SK-N-SH (cell line): Measurements from ENCODE around the gene RNF149. TPM values are rescaled to one million over a fixed set of nuclear protein-coding genes. Genes with fewer than 3 reads are reported as not detected.

Experiments
- CTCF ChIA-PET: fragments of 300-600, 350-600 bp; formaldehyde crosslinking; extraction: SDS; loops from one replicate; lab custom pipeline; 2021; lab: Yijun Ruan, JAX
- POLR2A ChIA-PET: fragments of 350-600 bp; sonication (Branson Sonifier 250); formaldehyde crosslinking; extraction: SDS; loops from one replicate; lab custom pipeline; 2020; ENCODE audit warnings: antibody characterized with exemption, inconsistent platforms; lab: Yijun Ruan, JAX
- DNase-seq: peaks from one replicate; pipeline ENCODE4 v3.0.0; 2012
- H2AFZ ChIP-seq: fragments of 200-600 bp; sonication (generic); 2 replicates; pipeline ENCODE4 v1.8.1; 2016; ENCODE audit warnings: antibody characterized with exemption, mild to moderate bottlenecking, low read depth
- H3F3A ChIP-seq: fragments of 200-600 bp; sonication (generic); replicated peaks from 2 replicates; pipeline ENCODE3; 2016; ENCODE audit warnings: antibody characterized with exemption, mild to moderate bottlenecking; ENCODE audit not compliant: insufficient read depth
- H3K27ac ChIP-seq, 2 experiments: fragments of 200-500 bp in 1 of 2; fragments of 200-600 bp in 1 of 2; sonication (Bioruptor generic) in 1 of 2; sonication (generic), shearing (Covaris generic) in 1 of 2; 2 replicates each; pipeline versions ENCODE4 v1.5.1 to v1.6.1; 2014 to 2016; ENCODE audit warnings: low read depth in 2 of 2, inconsistent platforms in 1 of 2, low read length in 1 of 2, mild to moderate bottlenecking in 1 of 2, mixed read lengths in 1 of 2
- H3K27me3 ChIP-seq: fragments of 200-600 bp; sonication (generic), shearing (Covaris generic); 2 replicates; pipeline ENCODE4 v1.6.1; 2016; ENCODE audit warnings: mixed run types; ENCODE audit not compliant: insufficient read depth
- H3K36me3 ChIP-seq, 2 experiments: fragments of 200-500 bp in 1 of 2; fragments of 200-600 bp in 1 of 2; sonication (Bioruptor generic) in 1 of 2; sonication (generic) in 1 of 2; replicated peaks in 1 of 2; 2 replicates each; pipeline versions ENCODE3 to v1.5.1; 2014 to 2016; ENCODE audit warnings: low read length in 1 of 2, mild to moderate bottlenecking in 1 of 2; ENCODE audit not compliant: insufficient read depth in 2 of 2, control insufficient read depth in 1 of 2
- H3K4me1 ChIP-seq, 2 experiments: fragments of 200-500 bp in 1 of 2; fragments of 200-600 bp in 1 of 2; sonication (Bioruptor generic) in 1 of 2; sonication (generic), shearing (Covaris generic) in 1 of 2; 2 replicates each; pipeline versions ENCODE4 v1.5.1 to v1.6.1; 2014 to 2016; ENCODE audit warnings: low read depth in 1 of 2, low read length in 1 of 2, mixed run types in 1 of 2; ENCODE audit not compliant: insufficient read depth in 2 of 2, control insufficient read depth in 1 of 2
- H3K4me2 ChIP-seq: fragments of 200-600 bp; sonication (generic), shearing (Covaris generic); 2 replicates; pipeline ENCODE4 v1.6.1; 2017; ENCODE audit warnings: mixed run types
- H3K4me3 ChIP-seq, 2 experiments: fragments of 200-500 bp in 1 of 2; fragments of 200-600 bp in 1 of 2; sonication (Bioruptor generic) in 1 of 2; sonication (generic), shearing (Covaris generic) in 1 of 2; 2 replicates each; pipeline versions ENCODE4 v1.5.1 to v1.8.1; 2014 to 2016; ENCODE audit warnings: low read depth in 2 of 2, inconsistent platforms in 1 of 2, low read length in 1 of 2, mild to moderate bottlenecking in 1 of 2, mixed read lengths in 1 of 2, moderate library complexity in 1 of 2
- H3K79me2 ChIP-seq: fragments of 200-600 bp; sonication (generic); 2 replicates; pipeline ENCODE4 v1.8.1; 2017; ENCODE audit warnings: mild to moderate bottlenecking; ENCODE audit not compliant: insufficient read depth
- H3K9ac ChIP-seq: fragments of 200-600 bp; sonication (generic); 2 replicates; pipeline ENCODE4 v1.6.1; 2017; ENCODE audit warnings: mixed run types
- H3K9me2 ChIP-seq: fragments of 200-600 bp; sonication (generic); 2 replicates; pipeline ENCODE4 v1.6.1; 2017; ENCODE audit warnings: mixed run types
- H3K9me3 ChIP-seq: fragments of 200-600 bp; sonication (generic); 2 replicates; pipeline ENCODE4 v1.6.1; 2017; ENCODE audit warnings: mixed run types, mild to moderate bottlenecking, moderate library complexity
- H4K20me1 ChIP-seq: fragments of 200-600 bp; sonication (generic); 2 replicates; pipeline ENCODE4 v1.6.1; 2017; ENCODE audit warnings: mild to moderate bottlenecking, mixed run types; ENCODE audit not compliant: insufficient read depth
- CHD2 ChIP-seq: fragments of 150-350 bp; IDR thresholded peaks from 2 replicates; pipeline ENCODE4 v1.6.1; 2018; ENCODE audit warnings: low read length; ENCODE audit not compliant: partially characterized antibody
- CTCF ChIP-seq: fragments of 200-600 bp; sonication (generic); IDR thresholded peaks from 2 replicates; pipeline ENCODE4 v1.6.1; 2017; ENCODE audit warnings: antibody characterized with exemption, mild to moderate bottlenecking, moderate library complexity
- FOXJ3 ChIP-seq: sonication (generic); formaldehyde crosslinking; IDR thresholded peaks from 2 replicates; pipeline ENCODE4 v1.5.1; 2020; ENCODE audit warnings: mild to moderate bottlenecking, missing genetic modification reagents
- GABPA ChIP-seq: IDR thresholded peaks from 2 replicates; pipeline ENCODE4 v1.4.0; 2012; ENCODE audit warnings: low read depth, mild to moderate bottlenecking
- MEF2A ChIP-seq: IDR thresholded peaks from 2 replicates; pipeline ENCODE4 v1.4.0; 2012; ENCODE audit warnings: low read depth, borderline replicate concordance
- PBX3 ChIP-seq: IDR thresholded peaks from 2 replicates; pipeline ENCODE4; 2012
- RAD21 ChIP-seq: IDR thresholded peaks from 2 replicates; pipeline ENCODE4 v1.6.1; 2012; ENCODE audit warnings: mild to moderate bottlenecking, low read length
- RXRA ChIP-seq: IDR thresholded peaks from 2 replicates; pipeline ENCODE4 v1.4.0; 2012; ENCODE audit warnings: low read depth, mild to moderate bottlenecking, borderline replicate concordance
- SMC3 ChIP-seq: IDR thresholded peaks from 2 replicates; pipeline ENCODE4 v1.6.1; 2012; ENCODE audit warnings: low read depth, low read length, improper control_type of control experiment
- TAF1 ChIP-seq: IDR thresholded peaks from 2 replicates; pipeline ENCODE4 v1.6.1; 2012; ENCODE audit warnings: low read depth, mild to moderate bottlenecking, low read length, moderate library complexity, borderline replicate concordance
- ZBTB33 ChIP-seq: IDR thresholded peaks from 2 replicates; pipeline ENCODE4 v1.4.0; 2012; ENCODE audit warnings: low read depth, borderline replicate concordance
- WGBS: methylation state at CpG from one replicate; pipeline ENCODE4 v1.1.6; 2017; ENCODE audit warnings: low lambda C conversion rate; 5-methylcytosine and 5-hydroxymethylcytosine counted together
- polyA plus RNA-seq, 3 experiments: library from polyadenylated mRNA; depleted of rRNA; stranded (reverse); fragments of >200 nt; gene quantifications; 2 replicates each; pipeline ENCODE4 v1.2.3, GENCODE V29; 2012
- TF ChIP-seq, protein P1 (sequence below): IDR thresholded peaks from 2 replicates; pipeline ENCODE4 v1.4.0; 2012; ENCODE audit warnings: low read depth

RNF149 gene
- polyA plus RNA-seq, 1 of the 3 experiments (the other 2 are of a cell fraction), result 15.3 TPM

- no peak for TF ChIP-seq PBX3
These were observed 34.1 kb upstream of the RNF149 start (continued) for GRCh38 chr2:101342625-101343008.

DNA sequence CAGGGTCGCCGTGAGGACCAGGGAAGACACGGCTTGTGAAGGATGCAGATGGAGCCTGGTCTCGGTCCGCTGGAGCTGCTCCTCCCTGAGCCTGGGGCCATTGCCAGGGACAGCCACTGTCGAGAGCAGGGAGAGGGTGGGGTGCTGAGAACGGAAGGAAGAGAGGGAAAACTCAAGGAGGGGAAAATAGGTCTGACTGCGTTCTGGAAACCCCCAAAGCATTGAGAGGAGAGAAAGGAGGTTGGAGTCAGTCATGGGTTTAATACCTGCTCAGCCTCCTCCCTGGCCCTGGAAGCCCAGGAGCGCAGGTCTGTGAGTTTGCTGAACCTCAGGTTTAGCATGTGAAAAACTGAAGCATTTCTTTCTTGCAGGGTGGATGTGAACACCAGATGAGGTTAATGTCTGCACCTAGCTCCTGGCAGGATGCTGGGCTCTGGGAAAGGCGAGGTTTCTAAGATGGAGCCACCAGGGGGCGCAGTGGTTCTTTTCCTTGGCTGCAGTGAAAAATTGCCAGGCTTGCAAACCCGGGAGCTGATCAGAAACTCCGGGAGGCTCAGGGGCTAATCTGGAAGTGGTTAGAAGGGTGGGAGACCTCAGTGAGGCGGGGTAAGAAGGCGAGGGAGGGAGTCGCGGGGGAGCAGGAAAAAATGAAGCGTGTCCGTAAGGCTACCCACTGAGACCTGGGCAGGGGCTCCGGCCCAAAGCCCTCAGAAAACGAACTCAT, 33.6 kb upstream of the RNF149 start:
- DNase-seq, result peak; percentile 74
- POLR2A ChIA-PET, result no interaction called here
- Histone ChIP-seq H3K27me3 (no peaks in the 10 kb centered on the region), H3K9me3 (no peaks in the 10 kb centered on the region), H3K9me2 (no peaks in the 10 kb centered on the region), H3K4me3 (peak overlapping the region in 1 of 2 experiments; percentile 28; a peak in 1 of 4 replicates)
- TF ChIP-seq GABPA (no peak), CHD2 (no peak), TAF1 (no peak), FOXJ3 (CRISPR knock-in tag) (no peak), RXRA (no peak), PBX3 (no peak), CTCF (peak; percentile 79), RAD21 (peak; percentile 77), ZBTB33 (no peak), MEF2A (no peak), SMC3 (peak; percentile 73)
- TF ChIP-seq, protein P1, sequence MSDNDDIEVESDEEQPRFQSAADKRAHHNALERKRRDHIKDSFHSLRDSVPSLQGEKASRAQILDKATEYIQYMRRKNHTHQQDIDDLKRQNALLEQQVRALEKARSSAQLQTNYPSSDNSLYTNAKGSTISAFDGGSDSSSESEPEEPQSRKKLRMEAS, result no peak
- TF ChIP-seq, all 33 proteins: peak for 3
- H3K4me2 ChIP-seq, result no peak overlapping the region
- 39% methylated on average over 21 of the region's 21 CpGs for WGBS
- no peaks in the 10 kb centered on the region for H4K20me1 ChIP-seq
- no peak overlapping the region for H3K9ac ChIP-seq
- H3F3A ChIP-seq, result no peaks in the 10 kb centered on the region
- no peaks in the 10 kb centered on the region for H3K4me1 ChIP-seq
- H2AFZ ChIP-seq, result 0 out of 2 replicates have a peak overlapping the region, but pooled peaks have one; percentile 9
- no peaks in the 10 kb centered on the region for H3K36me3 ChIP-seq
- CTCF ChIA-PET, result interaction anchor here (0.7 to 3.3 kb wide), 34 partner anchors 9 to 899 kb away, joined by 3 to 40 read pairs (median 4); partner anchors contain the start of gene CREG2
- no peak overlapping the region for H3K27ac ChIP-seq
- no peaks in the 10 kb centered on the region for H3K79me2 ChIP-seq
